Ovary (tissue), 3 donors: ENCODE results near the gene HTRA3.

Source experiments
- CTCF ChIP-seq, 3 donors: fragments of 450-650 bp in 2 of 3; fragments of 200-600 bp in 1 of 3; IDR thresholded peaks; one replicate each; pipeline versions ENCODE4 v1.5.1 to v1.8.0; 2016 to 2022; ENCODE audit warnings: antibody characterized with exemption in 3 of 3, mild to moderate bottlenecking in 1 of 3
- EP300 ChIP-seq: sonication (generic); formaldehyde crosslinking; IDR thresholded peaks from one replicate; pipeline ENCODE4 v1.6.1; 2017; ENCODE audit warnings: antibody characterized with exemption
- POLR2A ChIP-seq: fragments of 450-650 bp; IDR thresholded peaks from one replicate; pipeline ENCODE4 v1.6.1; 2017; ENCODE audit warnings: antibody characterized with exemption, mild to moderate bottlenecking, moderate library complexity
- donor health status: DM: no; HTN: no; CAD: no.

DNA sequence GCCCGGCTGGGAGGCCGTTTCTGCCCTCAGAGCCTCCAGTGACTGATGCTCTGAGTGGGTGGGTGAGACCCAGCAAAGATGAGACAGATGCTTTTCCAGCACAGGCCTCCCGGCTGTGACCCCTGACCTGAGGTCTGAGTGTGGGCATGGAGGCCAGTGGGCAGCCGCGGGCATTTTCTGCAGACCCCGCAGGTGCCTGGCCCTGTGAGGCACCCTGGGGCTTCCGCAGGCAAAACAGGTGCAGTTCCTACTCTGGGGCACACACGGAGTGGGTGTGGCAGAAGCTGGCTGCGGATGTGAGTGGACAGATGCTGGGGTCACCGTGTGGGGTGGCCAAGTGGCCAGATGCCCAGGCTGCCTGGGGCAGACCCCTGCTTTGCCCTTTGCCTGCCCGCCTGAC lies 14.8 kb downstream of the HTRA3 start:
- no peak for TF ChIP-seq CTCF (IDR thresholded peaks at IDR 0.05)
- no peak for TF ChIP-seq EP300
- TF ChIP-seq POLR2A = no peak
